HG03196 (cell line): ENCODE data around the gene OR11A1.

Source experiments
- ATAC-seq: cut with Tn5 transposase; IDR thresholded peaks from one replicate; pipeline ENCODE4 v1.9.1; 2021; ENCODE audit not compliant: unreplicated experiment

The OR11A1 gene

GRCh38 chr6:29456971-29457370 lies at the start of gene OR11A1, which contains the start of gene OR2H1:
Gene OR11A1, minus strand, starts transcription at chr6:29457071. Its CDS starts 29,430 bp downstream, at chr6:29427641.
Gene OR2H1, plus strand, starts transcription at chr6:29457155. Its CDS starts 4,615 bp downstream, at chr6:29461770.
- no peak for ATAC-seq

GRCh38 chr6:29506446-29507067 lies 49.7 kb upstream of the OR11A1 start:
- ATAC-seq: no peak

GRCh38 chr6:29505808-29506207 lies 48.9 kb upstream of the OR11A1 start:
- ATAC-seq: no peak

- ATAC-seq: no peak
These were observed 48.1 kb upstream of the OR11A1 start for GRCh38 chr6:29504961-29505360.

GRCh38 chr6:29502597-29502996 lies 45.7 kb upstream of the OR11A1 start:
- no peak for ATAC-seq

GRCh38 chr6:29502181-29502580 lies 45.3 kb upstream of the OR11A1 start:
- ATAC-seq: no peak

GRCh38 chr6:29501106-29501505 lies 44.2 kb upstream of the OR11A1 start:
- no peak for ATAC-seq

GRCh38 chr6:29500594-29500993 lies 43.7 kb upstream of the OR11A1 start:
- ATAC-seq: no peak

- ATAC-seq: no peak
These were observed 42.8 kb upstream of the OR11A1 start for GRCh38 chr6:29499704-29500103.

GRCh38 chr6:29496961-29497360 lies 40.1 kb upstream of the OR11A1 start:
- no peak for ATAC-seq

- no peak for ATAC-seq
These were observed 38.7 kb upstream of the OR11A1 start for GRCh38 chr6:29495571-29495970.

GRCh38 chr6:29494131-29494530 lies 37.3 kb upstream of the OR11A1 start:
- ATAC-seq: no peak

- ATAC-seq: no peak
These were observed 36.4 kb upstream of the OR11A1 start for GRCh38 chr6:29493261-29493660.

- no peak for ATAC-seq
These were observed 34.7 kb upstream of the OR11A1 start for GRCh38 chr6:29491574-29491973.

GRCh38 chr6:29490552-29490951 lies 33.7 kb upstream of the OR11A1 start:
- ATAC-seq: no peak

- no peak for ATAC-seq
These were observed 33.2 kb upstream of the OR11A1 start for GRCh38 chr6:29490055-29490454.

GRCh38 chr6:29489286-29489685 lies 32.4 kb upstream of the OR11A1 start:
- no peak for ATAC-seq

- ATAC-seq: no peak
These were observed 32.0 kb upstream of the OR11A1 start for GRCh38 chr6:29488874-29489273.

- no peak for ATAC-seq
These were observed 30.8 kb upstream of the OR11A1 start, which contains the start of gene MAS1L for GRCh38 chr6:29487660-29488059. Gene MAS1L, minus strand, starts transcription at chr6:29487956. Its CDS starts 54 bp downstream, at chr6:29487902.

- ATAC-seq: no peak
These were observed 30.3 kb upstream of the OR11A1 start for GRCh38 chr6:29487131-29487530.

GRCh38 chr6:29486577-29486976 lies 29.7 kb upstream of the OR11A1 start:
- ATAC-seq: no peak

GRCh38 chr6:29483735-29484134 lies 26.9 kb upstream of the OR11A1 start:
- no peak for ATAC-seq

- no peak for ATAC-seq
These were observed 26.3 kb upstream of the OR11A1 start for GRCh38 chr6:29483186-29483585.
